A673 (cell line): ENCODE measurements around the gene RNF10. TPM values are rescaled to one million over a fixed set of nuclear protein-coding genes. Genes with fewer than 3 reads are reported as not detected.
"Not testable (repeated sequence)": the region's sequence is repeated elsewhere in the genome, so short reads cannot be mapped to it uniquely, and the experiment has no call there.

Experiments used
- BruUV-seq: library from RNA; stranded (reverse); fragments of 400-500 nt; replicated peaks from 2 replicates; lab custom pipeline; 2021; lab: Mats Ljungman, UMichigan
- CTCF ChIA-PET: fragments of 300-600 bp; sonication (Branson Sonifier 250); formaldehyde crosslinking; loops from one replicate; lab custom pipeline; 2022; ENCODE audit warnings: antibody characterized with exemption; lab: Charles Lee
- POLR2A ChIA-PET: fragments of 300-600 bp; sonication (Branson Sonifier 250); formaldehyde crosslinking; loops from one replicate; lab custom pipeline; 2022; ENCODE audit warnings: antibody characterized with exemption; ENCODE audit not compliant: low non-redundant PET; lab: Charles Lee
- DNase-seq: peaks from one replicate; pipeline ENCODE4 v3.0.0-alpha.2; 2015; ENCODE audit warnings: low spot score
- H3K27ac ChIP-seq: fragments of 200-600 bp; sonication (generic); 2 replicates; pipeline ENCODE4 v1.5.1; 2016; ENCODE audit warnings: mixed run types, low read depth, mild to moderate bottlenecking, mixed read lengths, antibody characterized with exemption, low read length; ENCODE audit not compliant: poor library complexity, severe bottlenecking
- H3K27me3 ChIP-seq: fragments of 200-600 bp; sonication (generic); replicated peaks from 2 replicates; pipeline ENCODE4 v1.6.1; 2017; ENCODE audit warnings: mixed run types, low read depth, mild to moderate bottlenecking, mixed read lengths, antibody characterized with exemption, low read length; ENCODE audit not compliant: insufficient read depth, poor library complexity
- H3K36me3 ChIP-seq: fragments of 200-600 bp; sonication (generic); 2 replicates; pipeline ENCODE4 v1.6.1; 2016; ENCODE audit warnings: mixed run types, mild to moderate bottlenecking, mixed read lengths, antibody characterized with exemption, low read length; ENCODE audit not compliant: insufficient read depth, poor library complexity, severe bottlenecking
- H3K4me1 ChIP-seq: fragments of 200-600 bp; sonication (generic); 2 replicates; pipeline ENCODE4 v1.6.1; 2017; ENCODE audit warnings: mixed run types, mild to moderate bottlenecking, mixed read lengths, antibody characterized with exemption, low read length; ENCODE audit not compliant: insufficient read depth, poor library complexity, severe bottlenecking
- H3K4me3 ChIP-seq: fragments of 200-600 bp; sonication (generic); 2 replicates; pipeline ENCODE4 v1.5.1; 2016; ENCODE audit warnings: low read depth, mixed run types, mild to moderate bottlenecking, mixed read lengths, low read length; ENCODE audit not compliant: poor library complexity, severe bottlenecking
- H3K9me3 ChIP-seq: fragments of 200-600 bp; sonication (generic); 2 replicates; pipeline ENCODE4 v1.6.1; 2016; ENCODE audit warnings: mixed run types, low read depth, mild to moderate bottlenecking, mixed read lengths, antibody characterized with exemption, low read length; ENCODE audit not compliant: poor library complexity, severe bottlenecking
- CTCF ChIP-seq: fragments of 300-800, 200-600 bp; sonication (generic); conservative IDR thresholded peaks from 2 replicates; pipeline ENCODE4 v1.5.1; 2017; ENCODE audit warnings: low read depth, mild to moderate bottlenecking, antibody characterized with exemption, low read length, moderate library complexity, mixed read lengths
- EZH2 ChIP-seq: fragments of 200-600 bp; sonication (generic); IDR thresholded peaks from 2 replicates; pipeline ENCODE4 v1.6.1; 2017; ENCODE audit warnings: borderline replicate concordance, low read depth, mild to moderate bottlenecking, mixed read lengths, antibody characterized with exemption, low read length; ENCODE audit not compliant: poor library complexity, severe bottlenecking
- intact Hi-C: fragments of 100-400 bp; cut with micrococcal nuclease; formaldehyde crosslinking; loops from one replicate; pipeline ENCODE4 v1.10.0; 2022; ENCODE audit not compliant: unreplicated experiment
- total RNA-seq: library from RNA; stranded (reverse); gene quantifications from 2 replicates; pipeline ENCODE4 v1.2.3, GENCODE V29; 2021

RNF10 gene
- total RNA-seq, 1 experiment from 2014 or later: 240 TPM

- ChIA-PET CTCF (no interaction called here), POLR2A (no interaction called here)
Observed at GRCh38 chr12:120515496-120515895, 18.7 kb upstream of the RNF10 start.

GRCh38 chr12:120519324-120519723 is 14.8 kb upstream of the RNF10 start:
- CTCF ChIA-PET, H3K4me3 ChIP-seq, DNase-seq, H3K4me1 ChIP-seq, H3K9me3 ChIP-seq, H3K27ac ChIP-seq, BruUV-seq, POLR2A ChIA-PET, H3K27me3 ChIP-seq, intact Hi-C loops: not testable (repeated sequence)
- peaks cover 16% of the 10 kb centered on the region for H3K36me3 ChIP-seq

More at GRCh38 chr12:120515496-120515895, 18.7 kb upstream of the RNF10 start:
- Histone ChIP-seq H3K27ac (no peak overlapping the region), H3K4me1 (no peaks in the 10 kb centered on the region), H3K9me3 (no peaks in the 10 kb centered on the region), H3K36me3 (peaks cover 12% of the 10 kb centered on the region), H3K27me3 (no peaks in the 10 kb centered on the region), H3K4me3 (no peak overlapping the region)
- DNase-seq: no peak
- no peak for TF ChIP-seq CTCF
- TF ChIP-seq EZH2: no peak
- BruUV-seq: no TSS peak
- intact Hi-C loops: no loop called here

GRCh38 chr12:120522568-120522967 is 11.6 kb upstream of the RNF10 start:
- no peak overlapping the region for H3K4me3 ChIP-seq
- peaks cover 5% of the 10 kb centered on the region for H3K36me3 ChIP-seq
- no peaks in the 10 kb centered on the region for H3K27me3 ChIP-seq
- POLR2A ChIA-PET: no interaction called here
- intact Hi-C loops: no loop called here
- no peaks in the 10 kb centered on the region for H3K9me3 ChIP-seq
- no peaks in the 10 kb centered on the region for H3K4me1 ChIP-seq
- no peak overlapping the region for H3K27ac ChIP-seq
- DNase-seq: no peak
- no TSS peak for BruUV-seq
- TF ChIP-seq EZH2: no peak
- no peak for TF ChIP-seq CTCF
- CTCF ChIA-PET: interaction anchor here (0.7 kb wide), 1 partner anchor 72 kb away, joined by 3 read pairs; no protein-coding TSS in a partner anchor

GRCh38 chr12:120528861-120529525 is 5.2 kb upstream of the RNF10 start, which contains the start of gene COQ5:
COQ5 (minus strand) TSS chr12:120529158; CDS start chr12:120529141, 17 bp downstream.
- Histone ChIP-seq H3K27ac (peak within 1 kb of the TSS; percentile 90), H3K9me3 (no peaks in the 10 kb centered on the region), H3K4me1 (no peaks in the 10 kb centered on the region), H3K4me3 (peak within 1 kb of the TSS; percentile 83), H3K27me3 (no peaks in the 10 kb centered on the region), H3K36me3 (no peaks in the 10 kb centered on the region)
- peak; percentile 95 for DNase-seq
- intact Hi-C loops: no loop called here
- CTCF ChIA-PET: interaction anchor here (0.5 to 0.6 kb wide), 2 partner anchors 62 to 120 kb away, joined by 3 to 4 read pairs; no protein-coding TSS in a partner anchor
- no TSS peak for BruUV-seq
- TF ChIP-seq CTCF: no peak
- TF ChIP-seq EZH2: no peak
- POLR2A ChIA-PET: interaction anchor here (0.6 to 0.7 kb wide), 2 partner anchors 60 to 950 kb away, joined by 3 read pairs; no protein-coding TSS in a partner anchor
